K562 (cell line): ENCODE data around the gene EFNA2. TPM values are rescaled to one million over a fixed set of nuclear protein-coding genes. Genes with fewer than 3 reads are reported as not detected.

Experiments
- ADNP ChIP-seq: fragments of 200-800 bp; sonication (Bioruptor generic); IDR thresholded peaks from 2 replicates; pipeline ENCODE4 v1.6.1; 2016; ENCODE audit warnings: missing genetic modification characterization, missing compliant biosample characterization
- ARHGAP35 ChIP-seq: fragments of 450-650 bp; IDR thresholded peaks from 2 replicates; pipeline ENCODE4 v1.6.1; 2018; ENCODE audit not compliant: partially characterized antibody
- CCAR2 ChIP-seq: fragments of 200-400 bp; formaldehyde crosslinking; IDR thresholded peaks from 2 replicates; pipeline ENCODE4 v1.6.1; 2017; ENCODE audit warnings: mild to moderate bottlenecking, low read depth, low read length
- CHD4 ChIP-seq: fragments of 200-600 bp; sonication (generic); IDR thresholded peaks from 3 replicates; pipeline ENCODE4 v1.6.1; 2012; ENCODE audit warnings: low read depth, mild to moderate bottlenecking, mixed read lengths, low read length, inconsistent platforms; ENCODE audit not compliant: insufficient read depth, insufficient replicate concordance, poor library complexity, severe bottlenecking
- CREB1 ChIP-seq, 2 experiments: sonication (generic) in 1 of 2; formaldehyde crosslinking in 1 of 2; IDR thresholded peaks; 2 replicates each; pipeline versions ENCODE4 v1.6.1 to v1.8.0; 2012 to 2022; ENCODE audit warnings: inconsistent platforms in 1 of 2, mild to moderate bottlenecking in 1 of 2, missing genetic modification reagents in 1 of 2, moderate library complexity in 1 of 2
- ELK3 ChIP-seq: fragments of 450-650 bp; formaldehyde crosslinking; IDR thresholded peaks from 2 replicates; pipeline ENCODE4 v1.4.0; 2020; ENCODE audit warnings: mild to moderate bottlenecking
- ESRRA ChIP-seq: fragments of 450-650 bp; IDR thresholded peaks from 2 replicates; pipeline ENCODE4 v1.6.1; 2014; ENCODE audit warnings: low read depth, mild to moderate bottlenecking, moderate library complexity, borderline replicate concordance
- ETS2 ChIP-seq: IDR thresholded peaks from 2 replicates; pipeline ENCODE4 v1.6.1; 2016; ENCODE audit warnings: borderline replicate concordance, missing genetic modification characterization, mild to moderate bottlenecking, moderate library complexity, missing compliant biosample characterization; ENCODE audit not compliant: poor library complexity, severe bottlenecking
- GTF2A2 ChIP-seq: IDR thresholded peaks from 2 replicates; pipeline ENCODE4 v1.6.1; 2016; ENCODE audit warnings: mild to moderate bottlenecking, missing genetic modification characterization, missing compliant biosample characterization
- MAFK ChIP-seq: IDR thresholded peaks from 2 replicates; pipeline ENCODE4 v1.6.1; 2011; ENCODE audit warnings: low read length, improper control_type of control experiment
- NFYB ChIP-seq: IDR thresholded peaks from 2 replicates; pipeline ENCODE4 v1.6.1; 2011; ENCODE audit warnings: mild to moderate bottlenecking, moderate library complexity; ENCODE audit not compliant: insufficient read length; ENCODE audit errors: extremely low read depth
- PTTG1 ChIP-seq: fragments of 450-650 bp; IDR thresholded peaks from 2 replicates; pipeline ENCODE4 v1.6.1; 2016; ENCODE audit warnings: low read depth, mild to moderate bottlenecking, missing genetic modification characterization, missing compliant biosample characterization
- RBM15 ChIP-seq: fragments of 200-400 bp; formaldehyde crosslinking; IDR thresholded peaks from 2 replicates; pipeline ENCODE4 v1.6.1; 2018; ENCODE audit warnings: mild to moderate bottlenecking, low read length, moderate library complexity; ENCODE audit not compliant: insufficient read depth
- RBM17 ChIP-seq: fragments of 200-400 bp; formaldehyde crosslinking; IDR thresholded peaks from 2 replicates; pipeline ENCODE4 v1.6.1; 2017; ENCODE audit warnings: low read depth, mild to moderate bottlenecking, low read length, borderline replicate concordance
- SIN3A ChIP-seq, 2 experiments: fragments of 150-350 bp in 1 of 2; IDR thresholded peaks; 2 replicates each; pipeline ENCODE4 v1.6.1; 2011 to 2016; ENCODE audit warnings: borderline replicate concordance in 2 of 2, low read depth in 2 of 2, low read length in 2 of 2, mild to moderate bottlenecking in 2 of 2, moderate library complexity in 2 of 2; ENCODE audit not compliant: control insufficient read depth in 1 of 2
- SREBF2 ChIP-seq: sonication (generic); formaldehyde crosslinking; IDR thresholded peaks from 2 replicates; pipeline ENCODE4 v1.4.0; 2020; ENCODE audit warnings: mild to moderate bottlenecking, missing genetic modification reagents
- THAP7 ChIP-seq: fragments of 250-450 bp; sonication (Bioruptor Pico); IDR thresholded peaks from 2 replicates; pipeline ENCODE4 v1.5.0; 2021
- TRIM28 ChIP-seq: fragments of 450-650 bp; IDR thresholded peaks from 2 replicates; pipeline ENCODE4 v1.6.1; 2017
- XRCC4 ChIP-seq: IDR thresholded peaks from one replicate; pipeline ENCODE4 v1.6.1; 2011; ENCODE audit not compliant: insufficient read depth, insufficient read length; ENCODE audit errors: extremely low read depth
- ZC3H11A ChIP-seq: IDR thresholded peaks from 2 replicates; pipeline ENCODE4 v1.6.1; 2012; ENCODE audit warnings: low read depth, low read length, improper control_type of control experiment
- ZNF3 ChIP-seq: fragments of 250-450 bp; sonication (Bioruptor Pico); IDR thresholded peaks from 2 replicates; pipeline ENCODE4 v1.5.0; 2021; ENCODE audit warnings: mild to moderate bottlenecking, moderate library complexity
- polyA plus RNA-seq, 8 experiments: library from polyadenylated mRNA; depleted of rRNA in 4 of 8; stranded (reverse) in 5 of 8; unstranded in 3 of 8; fragments of >200 nt; fragmentation: Nextera tagmentation in 2 of 8; fragmentation: Illumina TruSeq in 1 of 8; extraction: Ambion mirVana in 2 of 8; extraction: Trizol in 1 of 8; gene quantifications; 2 replicates each; pipeline versions ENCODE4 v1.2.1 to v1.2.3, GENCODE V29; 2011 to 2014; ENCODE audit warnings: inconsistent platforms in 1 of 8, missing spikeins in 1 of 8
- total RNA-seq, 7 experiments: library from RNA; depleted of rRNA in 6 of 7; stranded (reverse); fragments of >200 nt in 6 of 7; fragmentation: Illumina TruSeq in 2 of 7; extraction: Trizol in 2 of 7; gene quantifications; 2 replicates each; pipeline versions ENCODE4 v1.2.1 to v1.2.3, GENCODE V29; 2011 to 2021; ENCODE audit warnings: low replicate concordance in 1 of 7
- TF ChIP-seq, protein P1 (sequence below): fragments of 450-650 bp; formaldehyde crosslinking; IDR thresholded peaks from 2 replicates; pipeline ENCODE4 v1.4.0; 2020; ENCODE audit warnings: mild to moderate bottlenecking, moderate library complexity
- TF ChIP-seq, protein P2 (sequence below): fragments of 450-650 bp; IDR thresholded peaks from 2 replicates; pipeline ENCODE4 v1.6.1; 2017; ENCODE audit warnings: mild to moderate bottlenecking, moderate library complexity

Gene EFNA2
- total and polyA plus RNA-seq, 9 of the 15 experiments (the other 6 are each of a cell fraction or from before 2014, with no cell fraction given): 0.11 to 0.44 (median 0.15) TPM; not detected in 6

DNA sequence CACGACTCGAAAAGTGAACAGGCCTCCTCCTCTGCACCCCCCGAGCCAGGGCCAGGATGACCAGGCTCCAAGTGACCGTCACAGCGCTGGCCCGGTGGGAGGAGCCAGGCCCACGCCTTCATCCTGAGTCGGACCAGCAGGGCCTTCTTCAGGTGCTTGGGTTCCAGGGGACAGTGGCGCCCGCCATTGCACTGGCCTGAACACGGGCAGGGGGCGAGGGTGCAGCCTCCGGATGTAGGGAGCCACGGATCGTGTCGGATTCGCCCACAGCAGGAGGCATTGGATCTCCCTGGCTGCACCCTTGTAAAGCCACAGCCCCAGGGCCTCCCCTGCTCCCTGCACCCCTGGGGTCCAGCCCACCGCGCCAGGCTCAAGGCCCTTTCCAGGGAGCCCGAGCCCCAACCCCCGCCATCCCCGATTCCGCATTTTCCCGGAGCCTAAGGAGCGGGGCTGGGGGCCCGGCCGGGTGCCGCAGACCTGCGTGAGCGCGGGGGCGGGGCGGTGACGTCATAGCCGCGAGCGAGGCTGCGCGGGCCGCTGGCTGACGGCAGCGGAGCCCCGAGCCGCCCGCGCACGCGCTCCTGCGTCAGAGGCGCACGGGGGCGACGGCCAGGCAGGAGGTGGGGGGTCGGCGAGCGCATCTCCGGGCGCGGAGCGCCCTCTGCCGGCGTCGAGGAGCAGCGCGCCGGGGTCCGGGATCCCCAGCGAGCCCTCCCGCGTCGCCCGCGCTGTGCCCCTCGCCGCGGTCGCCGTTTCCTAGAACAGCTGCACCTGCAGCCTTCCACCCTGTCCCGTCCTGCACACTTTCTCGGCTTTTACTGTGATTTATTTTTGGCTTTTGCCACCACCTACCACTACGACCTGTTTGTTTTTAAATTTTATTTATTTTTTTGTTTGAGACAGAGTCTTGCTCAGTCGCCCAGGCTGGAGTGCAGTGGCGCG, 45.6 kb upstream of the EFNA2 start (continued):
- TF ChIP-seq MAFK: no peak
- no peak for TF ChIP-seq XRCC4
- peak; percentile 34; the same call in 1 of the 2 replicates for TF ChIP-seq ZC3H11A
- TF ChIP-seq CREB1 (IDR thresholded peaks at IDR 0.05): peak; percentile 97
- TF ChIP-seq CREB1 (CRISPR knock-in tag; IDR thresholded peaks at IDR 0.05): peak; percentile 95
- no peak for TF ChIP-seq CHD4
- TF ChIP-seq ARHGAP35: no peak
- TF ChIP-seq TRIM28: no peak
- no peak for TF ChIP-seq RBM15
- TF ChIP-seq GTF2A2: no peak
- no peak for TF ChIP-seq RBM17
- TF ChIP-seq ELK3: no peak
- no peak for TF ChIP-seq SIN3A (IDR thresholded peaks at IDR 0.05; ENCODE audit: borderline replicate concordance in 2 of 2, control insufficient read depth in 1 of 2, low read depth in 2 of 2, low read length in 2 of 2)
- TF ChIP-seq, protein P1, sequence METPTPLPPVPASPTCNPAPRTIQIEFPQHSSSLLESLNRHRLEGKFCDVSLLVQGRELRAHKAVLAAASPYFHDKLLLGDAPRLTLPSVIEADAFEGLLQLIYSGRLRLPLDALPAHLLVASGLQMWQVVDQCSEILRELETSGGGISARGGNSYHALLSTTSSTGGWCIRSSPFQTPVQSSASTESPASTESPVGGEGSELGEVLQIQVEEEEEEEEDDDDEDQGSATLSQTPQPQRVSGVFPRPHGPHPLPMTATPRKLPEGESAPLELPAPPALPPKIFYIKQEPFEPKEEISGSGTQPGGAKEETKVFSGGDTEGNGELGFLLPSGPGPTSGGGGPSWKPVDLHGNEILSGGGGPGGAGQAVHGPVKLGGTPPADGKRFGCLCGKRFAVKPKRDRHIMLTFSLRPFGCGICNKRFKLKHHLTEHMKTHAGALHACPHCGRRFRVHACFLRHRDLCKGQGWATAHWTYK (CRISPR knock-in tag): peak; percentile 62; the same call in 1 of the 2 replicates
- no peak for TF ChIP-seq SREBF2 (CRISPR knock-in tag)
- TF ChIP-seq ADNP: no peak
- no peak for TF ChIP-seq THAP7
- TF ChIP-seq PTTG1: no peak
- TF ChIP-seq, protein P2, sequence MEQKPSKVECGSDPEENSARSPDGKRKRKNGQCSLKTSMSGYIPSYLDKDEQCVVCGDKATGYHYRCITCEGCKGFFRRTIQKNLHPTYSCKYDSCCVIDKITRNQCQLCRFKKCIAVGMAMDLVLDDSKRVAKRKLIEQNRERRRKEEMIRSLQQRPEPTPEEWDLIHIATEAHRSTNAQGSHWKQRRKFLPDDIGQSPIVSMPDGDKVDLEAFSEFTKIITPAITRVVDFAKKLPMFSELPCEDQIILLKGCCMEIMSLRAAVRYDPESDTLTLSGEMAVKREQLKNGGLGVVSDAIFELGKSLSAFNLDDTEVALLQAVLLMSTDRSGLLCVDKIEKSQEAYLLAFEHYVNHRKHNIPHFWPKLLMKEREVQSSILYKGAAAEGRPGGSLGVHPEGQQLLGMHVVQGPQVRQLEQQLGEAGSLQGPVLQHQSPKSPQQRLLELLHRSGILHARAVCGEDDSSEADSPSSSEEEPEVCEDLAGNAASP: no peak
- no peak for TF ChIP-seq ZNF3
- no peak for TF ChIP-seq CCAR2
- no peak for TF ChIP-seq NFYB
- TF ChIP-seq ETS2 (tag): no peak
- TF ChIP-seq ESRRA: peak; percentile 66; the same call in 1 of the 2 replicates
